GM21576 (cell line): ENCODE measurements around the gene PMM2.

Source experiments
- ATAC-seq: cut with Tn5 transposase; IDR thresholded peaks from one replicate; pipeline ENCODE4 v1.9.1; 2021; ENCODE audit warnings: mild to moderate bottlenecking, moderate library complexity; ENCODE audit not compliant: unreplicated experiment

PMM2 gene

DNA sequence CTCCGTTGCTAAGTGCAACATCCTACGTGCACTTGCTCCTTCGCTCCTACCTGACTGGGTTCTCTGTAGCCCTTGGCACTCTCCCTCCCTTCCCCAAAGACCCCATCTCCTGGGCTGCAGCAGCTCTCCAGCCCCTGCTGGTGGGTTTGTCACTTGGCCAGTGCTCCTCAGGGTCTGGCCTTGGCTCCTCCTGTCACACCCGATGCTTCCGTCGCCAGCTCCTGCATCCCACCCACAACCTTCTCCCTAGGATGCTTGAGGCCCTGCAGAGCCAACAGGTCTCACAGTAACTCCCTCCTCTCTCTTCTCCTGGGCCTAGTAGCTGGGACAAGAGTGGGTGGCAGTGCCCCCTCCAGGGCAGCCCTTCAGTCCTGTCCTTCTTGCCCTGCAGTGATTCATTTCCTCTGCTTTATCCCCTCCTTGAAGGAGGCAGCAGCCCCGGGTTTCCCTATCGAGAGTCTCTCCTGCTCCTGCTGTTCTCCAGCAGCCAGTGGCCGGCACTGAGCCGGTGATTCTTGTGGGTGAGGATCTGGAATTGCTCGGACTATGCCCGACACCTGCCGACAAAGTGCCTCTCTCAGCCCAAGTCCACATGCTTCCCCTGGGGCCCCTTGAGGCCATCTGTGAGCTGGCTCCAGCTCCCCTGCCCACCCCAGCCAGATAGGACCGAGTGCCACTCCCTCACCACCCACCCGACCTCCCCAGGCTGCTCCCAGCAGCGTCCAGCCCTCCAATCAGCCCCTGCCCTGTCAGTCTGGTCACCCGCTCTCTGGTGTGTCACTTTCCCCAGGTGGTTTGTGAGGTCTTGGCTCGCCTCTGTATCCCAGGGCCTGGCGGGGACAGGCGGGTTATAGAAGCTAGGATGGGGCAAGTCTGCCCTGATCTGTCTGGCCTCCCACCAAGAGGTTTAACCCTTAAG, 88.3 kb downstream of the PMM2 start:
- no peak for ATAC-seq

DNA sequence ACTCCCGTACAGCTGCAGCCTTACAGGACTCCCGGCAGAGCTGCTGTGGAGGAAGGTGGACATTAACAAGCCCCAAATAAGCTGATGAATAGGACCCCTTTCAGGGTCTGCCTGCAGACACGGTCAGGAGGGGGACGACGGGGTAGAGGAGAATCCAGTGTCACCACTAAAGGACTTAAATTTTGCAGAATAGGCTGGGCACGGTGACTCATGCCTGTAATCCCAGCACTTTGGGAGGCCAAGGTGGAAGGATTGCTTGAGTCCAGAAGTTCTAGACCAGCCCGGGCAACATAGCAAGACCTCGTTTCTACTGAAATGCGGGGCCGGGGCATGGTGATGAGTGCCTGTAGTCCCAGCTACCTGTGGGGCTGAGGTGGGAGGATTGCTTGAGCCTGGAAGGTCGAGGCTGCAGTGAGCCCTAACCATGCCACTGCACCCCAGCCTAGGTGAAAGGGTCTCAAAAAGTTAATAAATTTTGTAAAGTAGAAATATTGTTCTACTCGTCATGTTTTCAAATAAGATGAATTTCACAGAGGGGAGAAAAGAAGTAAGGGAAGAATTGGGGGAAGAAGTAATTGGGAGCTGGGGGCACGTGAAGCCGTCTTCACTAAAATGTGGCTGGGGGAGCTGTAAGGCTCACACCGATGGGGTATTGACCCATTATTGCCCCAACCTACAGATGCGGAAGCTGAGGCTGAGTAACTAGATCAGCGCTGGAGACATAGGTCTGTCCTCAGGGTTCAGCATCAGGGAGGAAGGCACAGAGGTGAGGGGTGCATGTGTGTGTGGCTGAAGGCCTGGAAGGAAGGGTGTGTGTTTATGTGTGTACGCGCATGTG, 89.2 kb downstream of the PMM2 start:
- no peak for ATAC-seq

DNA sequence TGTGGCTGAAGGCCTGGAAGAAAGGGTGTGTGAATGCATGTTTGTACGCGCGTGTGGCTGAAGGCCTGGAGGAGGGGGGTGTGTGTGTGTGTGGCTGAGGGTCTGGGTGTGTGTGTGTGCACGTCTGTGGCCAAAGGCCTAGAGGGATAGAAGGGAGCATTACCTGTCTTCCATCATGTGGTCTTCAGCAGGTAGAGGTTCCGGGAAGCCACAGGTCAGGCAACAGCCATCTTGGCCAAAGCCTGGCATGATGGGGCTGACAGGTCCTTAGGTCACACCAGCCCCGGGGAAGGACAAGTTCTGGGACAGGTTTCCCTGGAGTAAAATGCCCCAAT, 89.8 kb downstream of the PMM2 start:
- no peak for ATAC-seq

DNA sequence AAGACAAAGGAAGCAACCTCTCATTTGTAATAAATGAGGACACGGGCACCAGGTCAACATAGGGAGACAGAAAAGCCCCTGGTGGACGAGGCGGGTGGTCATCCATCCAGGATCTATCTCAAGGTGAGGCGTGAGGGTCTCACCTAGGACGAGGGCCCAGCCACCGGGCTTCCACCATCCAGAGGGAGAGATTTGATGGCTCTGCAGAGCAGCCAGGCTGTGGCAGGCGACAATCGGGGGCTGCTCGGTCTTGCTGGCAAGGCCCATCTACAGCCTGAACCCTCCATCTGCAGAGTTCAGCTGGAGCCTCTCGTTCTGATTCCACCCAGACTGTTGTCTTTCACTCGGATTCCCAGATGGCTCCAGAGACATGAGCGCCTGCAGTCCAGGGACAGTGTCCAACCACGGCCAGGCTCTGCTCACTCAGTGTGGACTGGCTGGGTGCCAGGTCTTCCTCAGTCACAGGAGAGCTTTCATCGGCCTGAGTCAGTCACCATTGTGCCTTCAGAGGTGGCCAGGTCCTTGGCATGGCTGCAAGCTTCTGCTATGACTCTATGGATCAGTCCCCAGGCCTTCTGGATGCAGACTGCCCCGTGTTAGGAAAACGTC, 90.4 kb downstream of the PMM2 start:
- no peak for ATAC-seq

DNA sequence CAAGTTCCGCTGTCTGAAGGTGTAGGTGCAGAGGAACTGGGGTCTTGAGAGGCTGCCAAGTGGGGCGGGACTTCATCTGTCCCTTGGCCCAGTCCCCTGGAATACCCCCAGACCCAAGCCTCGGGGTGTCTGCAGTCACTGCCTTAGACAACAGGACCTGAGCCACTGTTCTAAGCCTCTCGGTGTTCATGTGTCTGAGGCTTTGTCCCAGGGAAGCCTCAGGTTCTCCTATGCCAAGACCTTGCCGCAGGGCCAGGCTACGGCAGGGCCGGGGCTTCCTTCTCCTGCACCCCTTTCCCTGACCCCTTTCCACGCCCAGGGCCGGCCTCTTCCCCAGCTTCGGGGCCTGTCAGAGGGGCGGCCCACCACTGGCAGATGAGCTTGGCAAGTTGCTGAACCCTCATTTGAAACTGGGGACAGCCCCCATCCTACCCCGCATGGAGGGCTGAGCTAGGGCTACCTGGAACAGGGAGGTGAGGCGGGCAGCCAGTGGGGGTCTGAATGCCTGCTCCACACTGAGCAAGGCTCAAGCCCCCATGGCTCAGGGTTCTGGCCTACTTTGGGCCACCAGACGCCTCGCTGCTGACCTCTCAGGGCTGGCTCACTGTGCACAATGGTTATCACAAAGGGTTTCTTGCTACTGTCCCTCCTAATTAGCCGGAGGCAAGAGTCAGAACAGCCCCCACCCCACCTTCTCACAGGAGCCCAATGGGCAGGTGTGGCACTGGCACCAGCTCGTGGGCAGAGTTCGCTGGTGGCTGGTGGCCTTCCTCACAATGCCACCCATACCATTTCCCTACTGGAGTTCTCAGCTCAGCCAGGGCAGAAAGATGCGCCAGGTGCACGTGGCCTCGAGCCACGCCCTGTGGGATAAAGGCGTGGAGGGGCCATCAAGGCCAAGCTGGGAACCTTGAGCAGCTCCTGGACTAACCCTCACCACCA, 91.6 kb downstream of the PMM2 start:
- ATAC-seq: no peak

DNA sequence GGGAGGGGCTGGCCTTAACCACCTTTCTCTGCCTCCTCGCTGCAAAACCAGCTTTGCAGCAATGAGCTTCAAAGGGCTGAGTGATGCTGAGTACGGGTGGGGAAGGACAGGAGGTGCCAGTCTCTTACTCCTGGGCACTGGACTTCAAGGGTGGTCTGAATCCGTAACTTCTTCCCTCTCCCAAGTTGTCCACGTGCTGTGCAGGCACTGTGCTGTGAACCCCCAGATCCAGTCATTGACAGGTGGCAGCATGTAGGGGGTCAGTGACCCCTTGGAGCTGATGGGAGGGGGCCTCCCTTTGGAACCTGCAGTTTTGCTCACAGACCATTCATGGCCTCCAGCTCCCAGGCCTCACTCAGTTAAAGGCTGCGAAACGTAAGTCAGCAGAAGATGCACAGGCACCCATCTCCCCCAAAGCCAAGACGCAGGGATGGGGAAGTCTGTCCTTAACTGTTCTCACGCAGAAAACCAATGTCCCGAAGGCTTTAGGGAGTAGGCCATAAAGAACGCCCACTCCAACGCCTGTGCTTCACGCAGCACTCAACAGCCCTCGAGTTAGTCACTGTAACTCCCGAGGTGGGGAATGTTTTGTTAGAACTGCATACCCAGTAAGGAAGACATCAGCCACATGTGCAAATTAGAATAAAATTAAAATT, 92.4 kb downstream of the PMM2 start:
- no peak for ATAC-seq

DNA sequence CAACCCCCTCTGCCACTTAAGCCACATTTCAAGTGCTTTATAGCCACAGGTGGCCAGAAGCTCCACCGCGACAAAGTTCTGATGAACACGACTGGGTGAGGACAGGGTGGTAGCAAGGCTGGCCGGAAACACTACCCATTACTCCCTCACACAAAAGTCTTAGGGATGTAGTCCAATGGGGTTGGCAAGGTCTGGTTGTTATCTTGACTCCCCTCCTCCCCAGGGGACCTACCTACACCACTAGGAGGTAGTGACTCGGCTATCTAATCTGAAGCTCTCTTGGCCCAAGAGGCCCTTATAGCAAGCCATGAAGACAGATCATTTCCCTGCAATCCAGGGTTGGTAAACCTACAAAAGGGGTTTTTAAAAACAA, 92.9 kb downstream of the PMM2 start:
- ATAC-seq: no peak

DNA sequence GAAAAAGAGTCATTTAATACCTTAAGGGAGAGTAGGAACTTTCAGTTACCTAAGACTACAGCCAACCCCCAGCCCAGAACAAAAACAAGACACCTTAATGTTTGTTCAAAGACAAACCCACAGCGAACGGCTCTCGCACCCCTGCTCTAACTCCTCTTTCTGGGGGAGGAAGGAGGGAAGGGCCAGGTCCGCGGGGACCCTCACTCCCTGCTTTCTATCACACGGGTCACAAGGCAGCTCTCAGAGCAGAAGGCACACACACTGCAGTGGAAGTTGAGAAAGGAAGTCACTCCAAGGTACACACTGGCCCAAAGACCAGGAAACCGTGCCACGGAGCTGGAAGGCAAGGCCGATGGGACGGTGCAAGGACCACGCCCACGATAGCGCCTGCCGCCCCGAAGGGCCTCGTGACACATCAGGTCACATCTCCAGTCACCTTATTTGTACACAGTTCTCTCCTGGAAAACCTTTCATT, 94.5 kb downstream of the PMM2 start:
- peak; percentile 15 for ATAC-seq

DNA sequence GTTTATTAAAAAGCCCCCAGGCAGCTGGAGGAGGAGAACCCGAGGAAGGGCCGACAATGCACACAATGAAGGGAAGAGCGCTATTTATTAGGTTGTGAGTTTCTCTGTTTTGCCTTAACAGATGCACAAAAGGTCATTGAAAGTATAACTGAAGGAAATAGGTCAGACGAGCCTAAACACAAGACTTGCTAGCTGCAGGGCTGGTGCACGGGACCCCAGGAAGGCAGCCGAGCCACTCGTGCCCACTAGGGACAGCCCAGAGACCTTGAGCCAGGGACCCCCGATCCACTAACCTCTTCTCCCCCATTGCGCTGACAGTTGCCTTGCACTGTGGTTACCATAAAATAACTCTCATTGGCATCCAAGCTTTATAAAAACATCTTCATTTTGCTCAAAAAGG, 95.8 kb downstream of the PMM2 start:
- ATAC-seq: no peak

DNA sequence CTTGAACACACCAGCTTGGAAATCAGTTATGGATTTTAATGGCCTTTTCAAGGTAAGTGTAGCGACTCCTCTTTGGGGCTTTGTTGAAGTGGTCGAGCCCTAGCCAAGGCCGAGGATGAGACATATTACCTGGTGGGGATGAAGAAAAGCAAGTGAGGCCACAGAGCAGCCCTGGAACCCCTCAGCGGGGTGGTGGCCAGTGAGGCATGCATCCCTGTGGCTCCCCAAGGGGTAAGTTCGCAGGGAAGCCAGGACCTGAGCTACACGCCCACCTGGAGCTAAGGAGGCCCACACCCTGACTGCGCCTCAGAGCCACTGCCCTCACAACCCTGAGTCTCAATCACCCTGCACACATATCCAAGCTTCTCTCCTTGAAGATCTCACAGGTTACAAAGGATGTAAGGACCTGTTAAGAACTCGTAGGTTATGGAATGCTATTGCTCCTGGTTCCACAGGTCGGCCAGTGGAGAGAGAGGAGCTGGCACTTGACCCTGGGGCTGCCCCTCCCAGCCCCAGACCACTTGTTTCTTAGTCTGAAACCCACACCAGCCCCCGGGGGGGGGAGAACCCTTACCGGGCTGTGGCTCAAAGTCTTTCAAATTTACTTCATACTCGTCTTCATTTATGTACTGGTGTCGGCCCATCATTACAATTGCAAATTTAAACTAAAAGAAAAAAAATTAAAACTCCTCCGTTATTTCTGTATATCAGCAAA, 96.5 kb downstream of the PMM2 start:
- no peak for ATAC-seq

DNA sequence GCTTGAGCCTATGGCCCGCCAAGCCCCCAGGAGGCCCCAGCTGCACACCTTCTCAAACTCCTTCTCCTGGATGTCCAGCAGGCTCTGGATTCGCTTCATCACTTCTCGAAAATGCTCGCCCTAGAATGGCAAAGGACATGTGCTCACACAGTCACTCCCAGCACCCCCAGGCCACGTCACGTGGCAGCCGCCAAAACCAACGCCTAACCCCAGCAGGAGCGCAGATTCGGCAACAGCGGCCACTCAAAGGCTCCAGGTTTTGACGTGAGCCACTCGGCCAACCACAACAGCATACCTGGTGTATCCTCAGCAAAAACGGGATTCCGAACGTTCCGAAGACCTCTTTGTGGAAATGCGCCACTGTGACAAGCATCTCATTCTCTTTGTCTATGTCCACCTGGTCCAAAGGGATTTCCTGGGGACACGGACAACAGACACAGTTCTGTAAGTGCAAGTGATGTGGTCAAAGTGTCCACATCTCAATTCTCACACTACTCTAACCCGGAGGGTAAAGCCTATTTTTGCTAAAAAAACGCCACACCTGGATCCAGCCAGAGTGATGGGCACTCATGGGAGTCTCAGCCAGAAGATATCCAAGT, 97.2 kb downstream of the PMM2 start:
- no peak for ATAC-seq

DNA sequence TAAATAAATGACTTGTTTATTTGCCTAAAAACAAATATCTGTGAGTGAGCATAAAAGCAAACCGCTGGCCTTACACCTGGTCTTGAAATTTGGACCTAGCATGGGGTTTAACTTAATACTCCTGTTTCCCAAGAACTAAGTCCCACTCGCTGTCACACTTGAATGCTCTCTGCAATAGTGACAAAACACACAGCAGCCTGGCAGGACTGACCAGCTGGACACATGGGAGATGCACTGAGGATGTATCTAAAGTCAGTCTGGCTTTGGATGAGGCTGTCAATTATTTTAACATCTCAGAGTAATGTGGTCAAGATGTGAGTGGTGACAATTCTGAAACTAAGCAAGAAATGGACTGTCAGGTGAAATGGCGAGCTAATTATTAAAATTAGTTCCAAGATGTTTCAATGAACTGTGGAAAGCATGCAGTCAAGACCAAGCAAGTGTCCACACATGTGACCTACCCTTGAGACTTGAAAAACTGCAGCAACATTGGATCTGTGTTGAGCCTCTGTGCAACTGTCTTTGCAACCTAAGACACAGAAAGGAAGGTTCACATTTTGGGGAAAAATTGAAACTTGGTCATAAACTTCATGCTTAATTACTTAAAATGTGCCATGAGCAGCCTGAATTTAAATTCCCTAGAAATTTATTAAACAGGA, 101.2 kb downstream of the PMM2 start:
- no peak for ATAC-seq
